HCT116 (cell line): ENCODE data around the gene TCERG1L.

Source experiments
- CEBPB ChIP-seq: IDR thresholded peaks from 2 replicates; pipeline ENCODE4 v1.6.1; 2012; ENCODE audit warnings: low read depth
- SP1 ChIP-seq: IDR thresholded peaks from 2 replicates; pipeline ENCODE4 v1.6.1; 2012; ENCODE audit warnings: low read depth
- ZNF274 ChIP-seq: fragments of 200-500 bp; sonication (Bioruptor generic); IDR thresholded peaks from 2 replicates; pipeline ENCODE4 v1.6.1; 2014; ENCODE audit warnings: mild to moderate bottlenecking, low read depth, low read length, inconsistent platforms

DNA sequence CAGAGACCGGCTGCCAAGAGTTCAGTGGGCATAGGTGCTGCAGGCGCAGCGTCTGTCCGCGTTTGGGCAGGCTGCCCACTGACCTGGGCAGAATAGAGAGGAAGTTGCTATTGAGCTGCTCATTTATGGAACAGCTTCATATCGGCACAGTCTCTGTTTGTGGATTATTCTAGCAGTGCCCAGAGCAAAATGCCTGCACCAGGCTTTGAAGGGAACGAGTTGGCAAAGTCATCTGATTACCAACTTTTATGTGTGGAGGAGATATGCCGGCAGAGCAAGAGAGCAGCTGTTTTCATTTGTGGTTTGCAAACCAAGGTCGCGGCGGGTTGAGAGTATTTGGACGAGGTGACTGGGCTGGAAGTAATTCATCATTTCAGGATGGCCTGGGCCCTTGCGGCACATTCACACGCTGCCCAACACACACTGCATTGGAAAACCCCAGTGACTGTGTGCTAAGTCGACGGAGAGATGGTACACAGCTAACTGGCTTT, 228.5 kb downstream of the TCERG1L start:
- no peak for TF ChIP-seq ZNF274
- no peak for TF ChIP-seq SP1
- no peak for TF ChIP-seq CEBPB
